Epithelial cell of esophagus (primary cell): Measurements from ENCODE around the gene TNFAIP8L2.

Experiments used
- DNase-seq: peaks from one replicate; pipeline ENCODE4 v3.0.0; 2010; ENCODE audit warnings: low read depth
- H3K4me3 ChIP-seq: 2 replicates; pipeline ENCODE4 v1.5.1; 2011; ENCODE audit warnings: mild to moderate bottlenecking, low read length, control low read depth
- CTCF ChIP-seq: IDR thresholded peaks from 2 replicates; pipeline ENCODE4 v1.5.1; 2011; ENCODE audit warnings: low read depth, mild to moderate bottlenecking, low read length, control low read depth, inconsistent platforms; ENCODE audit not compliant: insufficient read depth; ENCODE audit errors: missing control alignments

Gene TNFAIP8L2

GRCh38 chr1:151137789-151138188 lies 18.7 kb upstream of the TNFAIP8L2 start:
- TF ChIP-seq CTCF, result no peak
- DNase-seq, result no peak
- H3K4me3 ChIP-seq, result no peak overlapping the region

GRCh38 chr1:151142411-151143056 lies 13.9 kb upstream of the TNFAIP8L2 start:
- DNase-seq, result no peak
- no peak overlapping the region for H3K4me3 ChIP-seq
- no peak for TF ChIP-seq CTCF

GRCh38 chr1:151143057-151143435 lies 13.4 kb upstream of the TNFAIP8L2 start:
- TF ChIP-seq CTCF, result no peak
- H3K4me3 ChIP-seq, result no peak overlapping the region
- no peak for DNase-seq

GRCh38 chr1:151143986-151144385 lies 12.5 kb upstream of the TNFAIP8L2 start:
- no peak for DNase-seq
- no peak for TF ChIP-seq CTCF
- H3K4me3 ChIP-seq, result no peak overlapping the region

GRCh38 chr1:151144474-151145303 lies 11.8 kb upstream of the TNFAIP8L2 start:
- no peak overlapping the region for H3K4me3 ChIP-seq
- no peak for TF ChIP-seq CTCF
- no peak for DNase-seq

GRCh38 chr1:151145304-151146071 lies 11.0 kb upstream of the TNFAIP8L2 start:
- TF ChIP-seq CTCF, result no peak
- peak overlapping the region; percentile 63 for H3K4me3 ChIP-seq
- DNase-seq, result peak; percentile 22
